GM21737 (cell line): Measurements from ENCODE around the gene ADCY2.
"Not testable (repeated sequence)": the region's sequence is repeated elsewhere in the genome, so short reads cannot be mapped to it uniquely, and the experiment has no call there.

Experiments
- ATAC-seq: cut with Tn5 transposase; IDR thresholded peaks from one replicate; pipeline ENCODE4 v1.9.1; 2021; ENCODE audit warnings: mild to moderate bottlenecking, moderate library complexity; ENCODE audit not compliant: unreplicated experiment

Gene ADCY2

GRCh38 chr5:7395432-7395946 lies 449 bp upstream of the ADCY2 start:
- no peak for ATAC-seq

GRCh38 chr5:7396713-7397454 lies 946 bp downstream of the ADCY2 start:
- no peak for ATAC-seq

DNA sequence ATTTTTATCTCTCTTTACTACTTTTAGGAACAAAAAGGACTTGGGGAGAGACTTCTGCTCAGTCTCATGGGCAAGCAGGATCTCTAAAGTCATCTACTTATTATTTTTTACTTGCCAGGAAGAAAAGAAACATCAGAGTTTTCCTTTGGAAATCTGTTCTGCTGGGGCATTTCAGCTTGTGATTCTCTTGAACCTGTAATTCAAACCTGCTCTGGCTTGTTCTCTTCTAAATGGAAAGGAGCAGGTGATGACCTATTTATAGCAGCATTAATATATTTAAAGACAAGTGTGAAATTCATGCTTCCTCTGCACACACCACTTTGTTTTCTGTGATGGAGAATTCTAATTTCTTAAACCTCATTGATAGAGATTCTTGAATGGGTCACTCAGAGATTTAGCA lies 2.0 kb downstream of the ADCY2 start:
- no peak for ATAC-seq

- no peak for ATAC-seq
These were observed 2.8 kb downstream of the ADCY2 start for GRCh38 chr5:7398596-7399280.

DNA sequence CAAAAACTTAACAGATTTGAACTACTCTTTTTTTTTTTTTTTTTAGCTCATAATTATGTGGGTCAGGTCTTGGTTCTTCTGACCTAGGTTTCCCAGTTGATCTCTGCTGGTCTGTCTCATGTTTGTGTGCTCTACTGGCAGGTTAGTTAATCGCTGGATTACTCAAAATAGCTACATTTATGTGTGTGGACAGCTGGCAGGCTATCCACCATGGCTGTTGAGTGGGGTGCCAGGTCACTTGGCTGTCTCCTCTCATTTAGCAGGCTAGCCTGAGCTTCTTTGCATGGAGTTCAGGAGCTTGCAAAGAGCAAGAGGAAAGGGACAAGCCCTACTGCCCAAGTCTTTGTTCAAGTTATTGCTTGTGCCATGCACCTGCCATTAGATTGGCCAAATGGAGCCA lies 9.3 kb downstream of the ADCY2 start:
- ATAC-seq = no peak

DNA sequence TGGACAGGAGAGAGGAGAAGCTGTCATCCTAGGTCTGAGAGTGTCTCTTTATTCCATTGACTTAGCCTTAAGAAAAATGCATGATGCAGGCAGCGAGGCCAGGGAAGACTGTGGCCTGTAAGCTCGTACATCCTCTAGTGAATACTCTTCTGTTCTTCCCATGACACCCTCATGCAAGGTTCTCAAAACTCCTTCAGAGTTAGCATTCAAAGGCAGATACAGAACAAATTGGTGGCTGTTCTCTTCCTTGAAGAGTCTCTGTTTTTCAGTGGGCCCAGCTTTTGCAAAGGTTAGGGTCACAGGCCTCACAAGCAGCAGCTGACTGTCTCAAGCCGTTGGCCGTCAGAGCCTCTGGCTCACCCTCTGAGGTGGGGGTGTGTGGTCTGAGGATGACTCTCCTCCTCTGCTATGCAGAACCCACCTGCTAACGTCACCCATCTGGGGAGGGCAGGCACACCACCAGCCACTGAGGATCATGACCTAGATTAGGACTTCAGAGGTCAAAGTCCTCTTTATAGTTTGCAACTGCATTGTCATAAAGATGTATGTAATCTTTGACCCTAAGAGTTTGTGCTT lies 15.1 kb downstream of the ADCY2 start:
- ATAC-seq = no peak

- no peak for ATAC-seq
These were observed 16.5 kb downstream of the ADCY2 start for GRCh38 chr5:7412409-7412808.

- ATAC-seq = no peak
These were observed 19.2 kb downstream of the ADCY2 start for GRCh38 chr5:7415123-7415522.

- no peak for ATAC-seq
These were observed 19.9 kb downstream of the ADCY2 start for GRCh38 chr5:7415587-7416535.

DNA sequence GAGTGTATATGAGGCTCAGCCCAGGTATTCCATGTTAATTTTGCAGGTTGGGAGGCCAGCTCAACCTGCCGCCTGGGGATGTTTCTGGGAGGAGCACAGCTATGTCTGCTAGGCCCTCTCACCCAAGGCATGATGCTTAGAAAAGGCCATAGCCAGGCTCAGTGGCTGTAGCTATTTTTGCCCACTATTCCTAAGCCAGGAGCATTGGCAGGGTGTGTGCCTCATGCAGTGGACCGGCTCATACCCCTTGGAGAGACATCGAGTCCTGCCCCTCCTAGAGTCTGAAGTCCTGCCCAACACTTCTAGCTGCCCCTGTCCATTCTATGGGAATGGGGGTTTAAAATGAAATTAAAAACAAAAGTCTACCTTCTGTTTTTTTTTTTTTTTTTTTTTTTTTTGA lies 22.3 kb downstream of the ADCY2 start:
- no peak for ATAC-seq

DNA sequence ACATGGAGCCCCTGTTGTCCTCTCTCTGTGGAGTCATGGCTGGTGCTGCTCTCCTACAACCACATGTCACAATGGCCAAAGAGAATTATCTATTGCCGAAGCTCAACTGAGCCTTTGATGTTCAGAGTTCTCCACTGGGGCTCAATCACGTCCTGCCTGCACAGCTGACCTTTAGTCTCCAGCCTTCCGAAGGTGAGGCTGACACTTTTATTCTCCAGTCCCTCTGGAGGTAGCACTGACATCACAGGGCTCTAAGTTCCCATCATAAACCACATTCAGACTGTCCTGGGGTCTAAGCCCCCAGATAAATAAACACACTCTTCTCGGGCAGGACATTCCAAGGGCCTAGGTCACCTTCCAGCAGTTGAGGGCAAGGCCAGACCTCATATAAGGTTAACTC lies 23.4 kb downstream of the ADCY2 start:
- no peak for ATAC-seq

GRCh38 chr5:7419846-7420245 lies 23.9 kb downstream of the ADCY2 start:
- no peak for ATAC-seq

DNA sequence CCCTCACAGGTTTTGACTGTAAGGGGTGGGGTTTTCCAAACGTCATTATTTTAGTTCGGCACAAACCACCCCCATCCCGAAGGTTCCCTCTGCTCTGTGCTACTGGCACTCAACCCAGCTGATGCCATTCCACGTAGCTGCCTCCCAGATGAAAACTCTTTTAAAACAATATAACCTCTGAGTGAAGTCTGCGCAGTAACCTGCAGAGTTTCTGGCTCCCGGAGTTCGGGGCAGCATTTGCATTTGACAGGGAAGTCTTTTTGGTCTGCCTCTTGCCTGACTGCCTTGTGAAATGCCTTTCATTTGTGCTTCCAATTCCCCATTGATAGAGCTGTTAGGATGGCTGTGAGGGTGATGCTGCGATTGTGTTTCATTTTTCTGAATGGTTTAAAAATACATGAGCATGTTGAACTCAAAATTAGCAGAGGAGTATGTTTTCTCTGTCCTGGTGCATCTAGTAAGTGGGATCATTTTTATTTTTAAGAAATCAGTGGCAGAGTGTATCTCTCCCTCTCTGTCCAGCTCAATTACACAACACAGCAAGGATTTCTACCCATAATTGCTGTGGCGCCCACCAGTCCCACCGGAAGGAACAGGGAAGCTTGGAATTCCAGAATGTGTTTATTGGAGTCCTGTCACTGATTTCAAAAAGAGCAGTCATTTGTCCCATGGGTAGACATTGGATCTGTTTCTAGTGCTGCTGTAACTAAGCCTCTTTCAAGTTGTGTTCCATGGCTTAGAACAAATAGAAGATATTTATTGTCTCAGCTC lies 24.8 kb downstream of the ADCY2 start:
- ATAC-seq = no peak

DNA sequence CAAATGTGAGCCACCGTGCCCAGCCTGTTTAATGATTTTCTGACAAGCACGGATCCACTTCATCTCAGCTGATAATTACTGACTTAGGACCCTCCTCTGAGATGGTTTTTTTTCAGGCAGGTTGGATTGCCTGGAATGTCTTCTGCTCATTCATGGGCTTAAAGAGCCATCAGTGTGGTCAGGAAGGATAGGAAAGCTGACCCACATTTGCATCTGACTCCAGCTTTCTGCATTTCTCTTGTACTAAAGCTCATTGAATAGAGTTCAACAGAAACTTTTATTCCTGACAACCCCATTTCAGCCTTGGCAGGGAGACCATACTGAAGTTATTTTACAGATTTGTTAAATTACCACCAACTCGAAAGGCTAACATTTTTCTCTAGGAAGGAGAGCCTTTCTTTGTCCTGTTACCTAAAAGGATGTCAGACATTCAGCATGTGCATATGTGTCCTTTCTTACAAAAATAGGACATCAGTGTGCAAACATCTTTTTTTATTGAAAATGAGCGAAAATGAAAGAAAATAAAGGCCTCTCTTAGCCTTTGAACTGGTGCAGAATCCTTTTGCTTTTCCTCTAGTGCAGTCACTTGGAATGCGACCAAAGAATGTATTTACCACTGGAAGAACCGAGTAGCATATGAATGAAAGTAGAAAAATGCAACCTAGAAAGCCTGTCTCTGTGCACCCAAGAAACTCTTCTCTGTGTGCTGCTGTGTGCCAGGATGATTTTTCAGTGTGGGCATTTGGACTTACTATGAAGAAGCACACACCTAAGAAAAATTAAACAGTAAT lies 26.6 kb downstream of the ADCY2 start:
- no peak for ATAC-seq

- ATAC-seq = not testable (repeated sequence)
These were observed 27.3 kb downstream of the ADCY2 start for GRCh38 chr5:7423231-7423630.

DNA sequence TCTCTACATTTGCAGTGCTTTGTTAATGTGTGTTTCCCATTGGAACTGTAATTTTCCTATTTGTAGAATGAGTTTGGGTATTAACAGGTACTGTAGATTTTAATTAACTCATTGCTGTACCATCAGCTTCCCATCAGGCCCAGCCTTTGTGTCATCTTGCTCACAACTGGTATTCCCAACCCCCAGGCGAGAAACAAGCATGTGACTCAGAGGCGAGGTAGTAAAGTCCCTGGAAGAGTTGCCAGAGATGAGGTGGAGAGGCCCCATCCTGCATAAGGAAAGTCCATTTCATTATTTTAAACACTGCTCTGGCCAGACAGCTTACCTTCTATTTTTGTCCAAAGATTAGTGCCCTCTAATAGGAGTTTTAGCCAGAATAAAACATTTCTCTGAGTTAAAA lies 29.9 kb downstream of the ADCY2 start:
- ATAC-seq = no peak

- ATAC-seq = no peak
These were observed 30.3 kb downstream of the ADCY2 start for GRCh38 chr5:7426284-7426683.

DNA sequence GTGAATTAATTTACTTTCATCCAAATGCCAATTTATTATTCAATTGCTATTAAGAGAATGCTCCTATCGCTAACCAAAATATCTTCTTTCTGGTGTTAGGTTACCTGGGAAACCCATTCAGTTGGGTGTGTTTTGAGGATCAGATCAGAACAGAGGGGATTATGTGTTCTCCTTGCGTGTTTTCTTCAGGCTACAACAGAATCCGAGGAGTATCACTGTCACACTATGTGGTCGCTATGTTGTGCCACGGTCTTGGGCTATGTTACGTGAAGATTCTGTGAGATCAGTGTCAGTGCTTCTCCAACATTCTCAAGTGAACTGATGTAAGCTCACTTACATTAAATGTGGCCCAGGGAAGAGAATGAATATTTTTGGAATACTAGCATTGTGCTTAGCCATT lies 39.0 kb downstream of the ADCY2 start:
- no peak for ATAC-seq

DNA sequence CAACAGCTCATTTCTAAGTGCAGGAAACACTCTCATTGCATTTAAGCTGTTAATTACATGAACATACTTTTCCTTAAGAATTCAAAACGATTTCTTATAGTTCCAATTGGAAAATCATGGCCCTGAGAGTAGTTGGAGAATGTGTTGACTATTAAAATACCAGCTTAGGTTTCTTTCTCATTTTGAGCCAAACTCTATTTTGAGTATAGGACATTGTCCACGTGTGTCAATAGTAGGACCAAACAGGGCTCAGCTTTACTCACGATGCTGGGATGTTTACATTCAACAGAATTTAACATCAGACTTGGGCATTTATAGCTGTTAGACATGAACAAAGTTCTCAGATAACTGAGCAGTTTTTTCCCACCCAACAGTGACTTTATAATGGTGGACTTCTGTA lies 39.6 kb downstream of the ADCY2 start:
- no peak for ATAC-seq
